GF-D8 (cell line): ENCODE results near the gene IL23R.

Experiments used
- DNase-seq: peaks from one replicate; lab custom pipeline; 2025; lab: John Stamatoyannopoulos, UW

Gene IL23R

DNA sequence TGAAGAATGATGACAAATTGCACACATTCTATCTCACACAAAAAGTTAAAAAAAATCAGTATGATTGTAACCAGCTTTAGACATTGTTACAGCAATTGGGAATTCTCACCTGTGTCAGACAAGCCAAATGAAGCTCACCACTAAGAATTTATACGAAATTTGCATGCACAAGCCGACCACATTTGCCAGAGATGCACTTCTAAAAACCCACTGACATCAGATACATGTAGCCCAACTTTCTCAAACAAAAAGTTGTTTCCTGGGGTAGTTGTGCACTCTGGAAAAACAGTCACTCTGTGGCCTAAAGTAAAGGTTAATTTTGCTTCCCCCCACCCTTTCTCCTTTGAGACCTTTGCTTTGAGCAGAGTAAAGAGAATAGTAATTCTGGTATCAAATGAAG lies 73.5 kb downstream of the IL23R start:
- DNase-seq, result no peak

DNA sequence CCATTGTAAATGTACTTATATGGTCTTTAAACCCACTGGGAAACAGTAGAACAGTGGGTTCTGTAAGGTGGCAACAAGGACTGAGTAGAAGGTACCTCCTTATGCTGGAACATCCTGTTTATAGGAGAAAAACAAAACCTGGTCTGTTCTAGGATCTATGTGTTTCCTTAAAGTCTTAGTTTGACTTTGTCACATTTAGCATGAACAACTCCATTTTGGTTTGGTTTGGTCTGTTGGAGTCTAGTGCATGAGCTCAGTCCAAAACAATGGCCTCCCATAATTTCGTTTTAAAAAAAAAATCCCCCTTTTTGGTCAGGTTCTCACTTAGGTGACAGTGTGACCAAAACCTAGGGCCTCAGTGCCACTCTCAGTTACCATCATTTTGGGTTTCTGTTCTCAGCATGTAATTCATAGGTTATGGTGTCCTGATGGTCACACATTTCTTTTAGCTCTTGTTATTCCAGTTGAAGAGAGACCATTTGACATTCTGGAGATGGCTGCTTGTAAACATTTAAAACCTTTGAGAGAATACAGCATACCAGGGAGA lies 75.0 kb downstream of the IL23R start:
- DNase-seq, result no peak

- DNase-seq, result no peak
Observed at GRCh38 chr1:67242016-67242415, 75.8 kb downstream of the IL23R start.

DNA sequence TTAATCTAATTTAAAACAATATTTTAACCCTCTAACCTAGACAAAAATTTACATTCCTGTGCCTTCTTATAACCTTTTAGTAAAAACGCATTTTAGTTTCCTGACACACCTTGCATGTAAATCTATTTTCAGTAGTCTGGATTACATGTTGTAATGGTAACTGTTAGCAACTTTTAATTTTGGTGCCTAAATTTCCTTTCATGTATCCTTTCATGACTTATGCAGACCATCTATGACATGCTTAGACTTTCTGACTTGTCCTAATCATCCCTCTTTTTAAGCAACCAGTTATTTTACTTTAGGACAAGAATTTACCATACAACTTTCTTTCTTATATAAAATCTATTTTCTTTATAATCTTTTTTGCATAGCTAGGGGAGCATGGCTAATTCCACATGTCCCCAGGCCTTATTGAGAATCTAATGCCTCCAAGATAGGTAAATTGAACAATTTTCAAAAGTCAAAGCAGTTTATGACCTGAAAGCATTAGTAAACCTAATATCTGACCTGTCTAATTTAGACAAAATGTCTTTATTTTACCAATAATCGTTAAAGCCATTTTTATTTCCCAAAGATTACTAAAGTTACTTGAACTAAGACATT lies 83.9 kb downstream of the IL23R start:
- DNase-seq, result no peak

GRCh38 chr1:67256291-67257172 lies 90.3 kb downstream of the IL23R start:
- DNase-seq, result no peak

GRCh38 chr1:67257173-67257535 lies 90.9 kb downstream of the IL23R start:
- DNase-seq, result no peak

- no peak for DNase-seq
Observed at GRCh38 chr1:67261680-67262079, 95.4 kb downstream of the IL23R start.

- DNase-seq, result no peak
Observed at GRCh38 chr1:67262735-67263134, 96.5 kb downstream of the IL23R start.

DNA sequence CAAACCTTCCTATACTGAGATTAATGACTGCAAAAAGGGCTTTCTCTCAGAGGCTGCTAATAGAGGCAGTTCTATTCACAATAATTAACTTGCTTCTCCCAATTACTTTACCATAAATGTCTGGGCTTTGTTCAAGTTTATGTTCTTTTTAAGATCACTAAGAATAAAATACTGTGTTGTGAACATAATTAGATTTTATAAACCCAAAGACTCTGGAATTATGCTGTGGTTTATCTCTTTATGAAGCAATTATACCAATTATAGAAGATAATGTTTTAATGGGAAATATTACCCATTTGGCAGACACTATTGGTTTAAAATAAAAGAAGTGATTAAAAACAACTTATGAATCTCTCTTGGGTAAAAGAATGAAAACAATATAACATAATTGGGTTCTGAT lies 97.9 kb downstream of the IL23R start:
- DNase-seq, result no peak

- no peak for DNase-seq
Observed at GRCh38 chr1:67264899-67265298, 98.6 kb downstream of the IL23R start.

DNA sequence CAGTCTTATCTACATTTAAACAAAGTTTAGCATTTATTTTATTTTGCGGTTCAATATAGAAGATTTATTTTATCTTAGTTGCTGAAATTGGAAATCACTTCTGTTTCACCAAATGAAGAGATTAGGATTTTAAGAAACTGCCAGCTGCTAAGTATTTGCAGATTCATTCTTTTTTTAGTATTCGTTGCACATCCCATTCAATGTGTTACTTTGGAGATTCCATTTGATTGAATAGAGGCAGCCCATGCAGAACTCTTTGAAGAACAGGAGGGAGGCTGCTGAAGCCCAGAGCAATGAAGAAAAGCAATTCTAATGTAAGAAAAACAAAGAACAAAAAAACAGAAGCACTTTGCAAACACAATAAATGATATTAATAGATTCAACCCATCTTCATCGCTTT lies 102.8 kb downstream of the IL23R start:
- no peak for DNase-seq

DNA sequence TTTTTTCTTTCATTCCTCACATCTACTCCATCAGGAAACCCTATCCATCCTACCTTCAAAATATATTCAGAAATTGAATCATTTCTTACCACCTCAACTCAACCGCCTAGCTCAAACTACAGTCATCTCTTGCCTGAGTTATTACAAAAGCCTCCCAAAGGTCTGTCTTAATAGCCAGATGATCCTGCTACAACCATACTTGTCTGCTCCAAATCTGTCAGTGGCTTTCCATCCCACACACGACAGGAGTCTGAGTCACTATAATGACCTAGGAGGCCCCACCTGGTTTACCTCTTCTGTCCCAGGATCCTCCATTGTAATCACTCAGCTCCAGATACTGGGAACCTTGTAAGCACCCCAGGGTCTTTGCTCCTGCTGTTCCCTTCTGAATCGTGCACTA lies 104.3 kb downstream of the IL23R start:
- DNase-seq, result no peak

GRCh38 chr1:67273591-67273990 lies 107.3 kb downstream of the IL23R start:
- DNase-seq, result no peak

GRCh38 chr1:67274623-67275325 lies 108.5 kb downstream of the IL23R start:
- DNase-seq, result no peak

DNA sequence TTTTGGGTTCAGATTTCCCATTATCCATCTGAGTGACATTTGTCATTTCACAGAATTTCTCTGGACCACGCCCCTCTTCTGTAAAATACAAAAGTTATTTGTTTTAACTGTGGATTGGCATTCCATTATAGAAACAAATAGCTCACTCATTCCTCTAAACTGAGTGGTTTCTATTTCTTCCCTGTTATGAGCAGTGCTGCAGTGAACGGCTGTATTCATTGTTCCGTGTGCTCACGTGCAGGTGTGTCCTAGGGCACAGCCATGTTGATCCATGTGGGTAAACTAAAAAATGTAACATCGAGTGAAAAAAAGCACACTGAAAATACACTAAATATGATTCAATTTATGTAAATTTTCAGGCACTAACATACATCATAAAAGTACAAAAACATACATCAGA lies 114.4 kb downstream of the IL23R start:
- DNase-seq, result no peak

GRCh38 chr1:67281244-67281643 lies 115.0 kb downstream of the IL23R start:
- no peak for DNase-seq

- no peak for DNase-seq
Observed at GRCh38 chr1:67285780-67286488, 119.7 kb downstream of the IL23R start.

DNA sequence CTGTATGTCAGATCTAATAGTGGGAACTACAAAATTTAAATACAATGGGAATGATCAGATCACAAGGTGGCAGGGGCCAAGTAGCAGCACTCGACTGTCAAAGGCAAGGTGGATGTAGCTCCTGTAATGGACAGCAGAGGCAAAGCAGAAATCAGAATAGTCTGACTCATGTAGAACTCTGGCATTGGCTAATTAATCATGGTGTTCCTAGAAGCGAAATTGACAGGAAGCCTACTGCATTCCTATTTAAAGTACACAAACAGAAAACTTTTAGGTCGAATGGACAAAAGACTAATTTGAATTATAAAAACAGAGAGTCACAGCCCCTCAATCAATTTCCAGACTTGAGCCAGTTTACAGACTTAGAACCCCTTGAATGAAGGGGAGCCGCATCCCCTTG lies 124.0 kb downstream of the IL23R start:
- no peak for DNase-seq

DNA sequence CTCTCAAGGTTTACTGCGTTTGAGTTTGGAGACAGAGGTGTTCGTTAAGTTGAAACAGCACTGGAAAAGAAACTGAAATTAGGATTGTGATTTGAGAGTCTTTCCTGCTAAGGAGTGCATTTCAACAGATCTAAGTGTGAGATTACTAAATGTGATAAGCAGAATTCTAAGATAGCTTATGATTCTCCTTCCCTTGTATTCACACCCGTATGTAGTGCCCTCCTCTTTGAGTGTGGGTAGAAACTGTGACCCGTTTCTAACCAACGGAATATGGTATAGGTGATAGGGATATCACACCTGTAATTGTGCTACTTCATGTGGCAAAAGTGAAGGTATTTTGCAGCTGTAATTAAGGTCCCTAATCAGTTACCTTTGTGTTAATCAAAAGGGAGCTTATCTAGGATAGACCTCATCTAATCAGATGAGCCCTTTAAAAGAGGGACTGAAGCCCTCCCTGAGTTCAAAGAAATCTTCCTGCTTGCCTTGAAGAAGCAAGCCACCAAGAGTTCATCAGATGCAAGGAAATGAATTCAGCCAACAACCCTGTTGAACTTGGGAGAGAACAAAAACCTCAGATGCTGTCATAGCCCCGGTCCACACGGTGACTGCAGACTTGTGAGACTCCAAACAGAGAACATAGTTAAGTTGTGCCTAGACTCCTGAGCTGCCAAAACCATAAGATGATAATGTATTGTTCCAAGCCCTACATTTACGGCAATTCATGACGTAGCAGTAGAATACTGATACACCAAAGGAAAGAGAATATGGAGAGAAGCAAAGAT lies 128.8 kb downstream of the IL23R start:
- DNase-seq, result no peak

GRCh38 chr1:67298762-67299161 lies 132.5 kb downstream of the IL23R start:
- no peak for DNase-seq

DNA sequence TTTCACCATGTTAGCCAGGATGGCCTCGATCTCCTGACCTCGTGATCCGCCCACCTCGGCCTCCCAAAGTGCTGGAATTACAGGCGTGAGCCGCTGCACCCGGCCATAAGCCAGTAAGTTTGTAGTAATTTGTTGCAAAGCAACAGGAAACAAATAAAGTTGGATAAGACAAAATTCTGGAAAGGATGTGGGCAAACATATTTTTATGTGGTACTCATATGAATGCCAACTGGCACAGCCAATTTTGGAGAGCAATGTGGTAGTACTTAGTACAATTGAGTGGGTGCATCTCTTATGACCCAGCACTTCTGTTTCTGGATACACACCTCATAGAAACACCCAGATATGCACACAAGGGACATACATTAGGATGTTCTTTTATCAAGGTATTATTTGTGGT lies 133.0 kb downstream of the IL23R start:
- no peak for DNase-seq
